GM12878 (cell line): ENCODE data around the gene STXBP1. TPM values are rescaled to one million over a fixed set of nuclear protein-coding genes. Genes with fewer than 3 reads are reported as not detected.

Experiments
- ATAC-seq: fragments of 200-7000 bp; cut with Tn5 transposase; 3 replicates; pipeline ENCODE4 v1.9.1; 2020; ENCODE audit warnings: mild to moderate bottlenecking, moderate library complexity
- BruUV-seq: library from RNA; stranded (reverse); fragments of 400-500 nt; replicated peaks from 2 replicates; lab custom pipeline; 2021; lab: Mats Ljungman, UMichigan
- CTCF ChIA-PET: fragments of 300-600 bp; sonication (Branson Sonifier 250); formaldehyde crosslinking; extraction: SDS; loops from one replicate; lab custom pipeline; 2021; ENCODE audit warnings: inconsistent platforms; lab: Yijun Ruan, JAX
- POLR2A ChIA-PET: fragments of 350-600 bp; formaldehyde crosslinking; extraction: SDS; loops from one replicate; lab custom pipeline; 2021; ENCODE audit warnings: inconsistent platforms; lab: Charles Lee
- RAD21 ChIA-PET: fragments of 300-600 bp; sonication (Branson Sonifier 250); formaldehyde crosslinking; loops from one replicate; lab custom pipeline; 2023; ENCODE audit warnings: antibody characterized with exemption; ENCODE audit not compliant: unreplicated experiment; lab: Charles Lee
- SMC1A ChIA-PET: fragments of 300-600 bp; sonication (Branson Sonifier 250); formaldehyde crosslinking; loops from one replicate; lab custom pipeline; 2023; ENCODE audit not compliant: unreplicated experiment, uncharacterized antibody; lab: Charles Lee
- DNase-seq: peaks from one replicate; pipeline ENCODE4 v3.0.0-alpha.2; 2011; ENCODE audit warnings: low read depth, low spot score
- FAIRE-seq: peaks from 3 replicates; lab custom pipeline; 2011; peaks lifted over from hg19 to GRCh38; lab: Jason Lieb, UNC
- H2AFZ ChIP-seq: 2 replicates; pipeline ENCODE4 v1.6.0; 2011; ENCODE audit warnings: low read depth, low read length, control low read depth; ENCODE audit not compliant: control insufficient read depth
- H3K27ac ChIP-seq: 2 replicates; pipeline ENCODE4 v1.5.1; 2011; ENCODE audit warnings: control low read depth; ENCODE audit not compliant: control insufficient read depth, insufficient read depth
- H3K27me3 ChIP-seq, 2 experiments: replicated peaks in 1 of 2; 2 replicates each; pipeline versions ENCODE4 v1.6.0 to v1.6.1; 2011; ENCODE audit warnings: low read length in 1 of 2; ENCODE audit not compliant: control insufficient read depth in 2 of 2, insufficient read depth in 2 of 2
- H3K36me3 ChIP-seq, 2 experiments: 2 replicates each; pipeline ENCODE4 v1.5.1; 2011; ENCODE audit warnings: low read length in 1 of 2; ENCODE audit not compliant: control insufficient read depth in 2 of 2, insufficient read depth in 2 of 2
- H3K4me1 ChIP-seq: 2 replicates; pipeline ENCODE4 v1.6.1; 2011; ENCODE audit warnings: mild to moderate bottlenecking, low read length, moderate library complexity, mixed read lengths; ENCODE audit not compliant: control insufficient read depth, insufficient read depth
- H3K4me2 ChIP-seq: 2 replicates; pipeline ENCODE4 v1.6.0; 2011; ENCODE audit warnings: control low read depth; ENCODE audit not compliant: control insufficient read depth, insufficient read depth
- H3K4me3 ChIP-seq: fragments of 200-600 bp; sonication (generic); 2 replicates; pipeline ENCODE4 v1.5.1; 2016
- H3K79me2 ChIP-seq: 2 replicates; pipeline ENCODE4 v1.6.0; 2011; ENCODE audit warnings: low read length; ENCODE audit not compliant: control insufficient read depth, insufficient read depth
- H3K9ac ChIP-seq: 2 replicates; pipeline ENCODE4 v1.8.0; 2011; ENCODE audit warnings: low read length, control low read depth, mixed read lengths; ENCODE audit not compliant: control insufficient read depth, insufficient read depth
- H3K9me3 ChIP-seq: replicated peaks from 3 replicates; pipeline ENCODE4 v1.5.1; 2011; ENCODE audit warnings: mild to moderate bottlenecking, low read length; ENCODE audit not compliant: control insufficient read depth, insufficient read depth
- H4K20me1 ChIP-seq: 2 replicates; pipeline ENCODE4 v1.6.0; 2011; ENCODE audit not compliant: control insufficient read depth, insufficient read depth
- CTCF ChIP-seq, 3 experiments: IDR thresholded peaks in 2 of 3; conservative IDR thresholded peaks in 1 of 3; 2 replicates each; pipeline ENCODE4 v1.5.1; 2011; ENCODE audit warnings: low read depth in 3 of 3, low read length in 3 of 3, mild to moderate bottlenecking in 3 of 3, control low read depth in 2 of 3, moderate library complexity in 2 of 3, inconsistent platforms in 1 of 3, mixed read lengths in 1 of 3; ENCODE audit not compliant: control insufficient read depth in 2 of 3, insufficient read depth in 1 of 3; ENCODE audit errors: extremely low read depth in 1 of 3
- IKZF1 ChIP-seq: fragments of 450-650 bp; conservative IDR thresholded peaks from 2 replicates; pipeline ENCODE4 v1.6.1; 2017; ENCODE audit warnings: antibody characterized with exemption, mild to moderate bottlenecking
- KLF5 ChIP-seq: fragments of 450-650 bp; IDR thresholded peaks from 2 replicates; pipeline ENCODE4 v1.6.1; 2014; ENCODE audit warnings: mild to moderate bottlenecking; ENCODE audit not compliant: partially characterized antibody
- RAD21 ChIP-seq: IDR thresholded peaks from 2 replicates; pipeline ENCODE4 v1.6.1; 2011; ENCODE audit warnings: mild to moderate bottlenecking, low read depth, low read length, moderate library complexity; ENCODE audit not compliant: insufficient read depth
- SMC3 ChIP-seq: IDR thresholded peaks from 2 replicates; pipeline ENCODE4 v1.6.1; 2011; ENCODE audit warnings: low read length, improper control_type of control experiment, borderline replicate concordance
- WGBS: methylation state at CpG from one replicate; pipeline ENCODE4 v1.1.6; 2016; ENCODE audit warnings: low lambda C conversion rate; ENCODE audit not compliant: insufficient replicate concordance, insufficient coverage; ENCODE audit errors: missing lambda C conversion rate; 5-methylcytosine and 5-hydroxymethylcytosine counted together
- in situ Hi-C: fragments of 300-500 bp; cut with MboI; formaldehyde crosslinking; loops from 9 replicates; pipeline ENCODE4 v1.14.3; 2018; ENCODE audit warnings: mixed read lengths
- intact Hi-C: fragments of 100-400 bp; cut with micrococcal nuclease; formaldehyde crosslinking; loops from one replicate; pipeline ENCODE4 v1.14.2; 2022; ENCODE audit not compliant: unreplicated experiment
- polyA plus RNA-seq, 11 experiments: library from polyadenylated mRNA; depleted of rRNA in 4 of 11; unstranded in 6 of 11; stranded (reverse) in 5 of 11; fragments of >200 nt; fragmentation: Nextera tagmentation in 4 of 11; fragmentation: Illumina TruSeq in 1 of 11; extraction: Ambion mirVana in 4 of 11; extraction: Trizol in 1 of 11; gene quantifications; 1 replicate in 1 of 11; 2 replicates in 10 of 11; pipeline versions ENCODE4 v1.2.1 to v1.2.3, GENCODE V29; 2011 to 2016; ENCODE audit warnings: inconsistent platforms in 2 of 11, missing spikeins in 2 of 11, low read depth in 1 of 11
- total RNA-seq, 4 experiments: library from RNA; depleted of rRNA in 3 of 4; stranded (reverse); fragments of >200 nt in 3 of 4; fragmentation: Illumina TruSeq in 1 of 4; extraction: Trizol in 1 of 4; gene quantifications; 2 replicates each; pipeline versions ENCODE4 v1.2.1 to v1.2.3, GENCODE V29; 2013 to 2021

Gene STXBP1
- total and polyA plus RNA-seq, 10 of the 15 experiments (the other 5 are each of a cell fraction or from before 2014, with no cell fraction given): 0.08 to 0.85 (median 0.31) TPM; not detected in 3

DNA sequence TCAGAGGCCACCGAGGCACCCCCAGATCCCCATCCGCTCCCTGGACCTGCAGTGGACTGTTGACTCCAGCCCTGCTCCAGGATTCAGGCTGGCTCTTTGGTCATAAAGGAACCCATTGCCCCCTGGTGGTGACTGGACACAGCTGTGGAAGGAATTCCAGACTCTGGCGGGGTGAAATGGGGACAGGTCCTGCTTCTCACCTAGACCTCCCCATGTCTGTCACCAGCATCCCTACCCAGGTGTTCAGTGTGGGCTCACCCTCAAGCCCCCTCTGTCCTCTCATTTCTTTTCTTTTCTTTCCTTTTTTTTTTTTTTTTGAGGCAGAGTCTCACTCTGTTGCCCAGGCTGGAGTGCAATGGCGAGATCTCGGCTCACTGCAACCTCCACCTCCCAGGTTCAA, 25.5 kb upstream of the STXBP1 start:
- POLR2A ChIA-PET: no interaction called here
- Histone ChIP-seq H3K36me3 (no peaks in the 10 kb centered on the region), H3K27ac (no peak overlapping the region), H3K4me2 (no peak overlapping the region), H3K27me3 (no peaks in the 10 kb centered on the region), H3K4me3 (no peak overlapping the region), H4K20me1 (no peaks in the 10 kb centered on the region), H3K4me1 (no peaks in the 10 kb centered on the region; the same call in 1 of the 2 replicates), H2AFZ (no peak overlapping the region), H3K79me2 (no peaks in the 10 kb centered on the region), H3K9me3 (peaks cover 2% of the 10 kb centered on the region; the same call in 1 of the 3 replicates), H3K9ac (no peak overlapping the region)
- no TSS peak for BruUV-seq
- peak; percentile 91 for ATAC-seq
- FAIRE-seq: peak; percentile 73
- TF ChIP-seq SMC3 (peak; percentile 90), KLF5 (no peak), IKZF1 (0 out of 2 replicates have a peak, but pooled peaks have one; percentile 25), RAD21 (peak; percentile 86), CTCF (IDR thresholded peaks at IDR 0.05 in 2 of 3, conservative IDR thresholded peaks at IDR 0.05 in 1 of 3; ENCODE audit: control insufficient read depth in 2 of 3, extremely low read depth in 1 of 3, insufficient read depth in 1 of 3, low read depth in 3 of 3, low read length in 3 of 3) (peak; percentile 77 to 91 (median 85))
- in situ Hi-C loops (loop anchor here (5.0 kb wide), 1 partner anchor 84 kb away; no protein-coding TSS in a partner anchor), intact Hi-C loops (loop anchor here (1.0 kb wide), 1 partner anchor 82 kb away; no protein-coding TSS in a partner anchor)
- WGBS: 3% methylated on average over 3 of the region's 5 CpGs
- CTCF ChIA-PET: interaction anchor here (0.6 to 4.4 kb wide), 11 partner anchors 8 to 732 kb away, joined by 3 to 33 read pairs (median 4); partner anchors contain the start of gene TOR2A
- RAD21 ChIA-PET: interaction anchor here (0.6 to 3.1 kb wide), 6 partner anchors 16 to 645 kb away, joined by 3 to 18 read pairs (median 3); partner anchors contain the start of gene TOR2A
- SMC1A ChIA-PET: interaction anchor here (0.9 to 3.4 kb wide), 4 partner anchors 30 to 82 kb away, joined by 3 to 13 read pairs (median 5); no protein-coding TSS in a partner anchor
- no peak for DNase-seq
